A549 (cell line): ENCODE results near the gene HOXD9. TPM values are rescaled to one million over a fixed set of nuclear protein-coding genes. Genes with fewer than 3 reads are reported as not detected.

Experiments used
- ATAC-seq, 2 experiments: fragments of 200-7000 bp in 1 of 2; fragments of >200 bp in 1 of 2; cut with Nextera tagmentation in 1 of 2; cut with Tn5 transposase in 1 of 2; 3 replicates each; pipeline versions ENCODE4 v1.8.0 to v1.9.1; 2018 to 2020; ENCODE audit warnings: mild to moderate bottlenecking in 1 of 2, moderate library complexity in 1 of 2
- CTCF ChIA-PET: fragments of 300-600 bp; sonication (Branson Sonifier 250); formaldehyde crosslinking; extraction: SDS; loops from one replicate; lab custom pipeline; 2021; ENCODE audit warnings: antibody characterized with exemption, inconsistent platforms; lab: Yijun Ruan, JAX
- POLR2A ChIA-PET: fragments of 350-600 bp; formaldehyde crosslinking; extraction: SDS; loops from one replicate; lab custom pipeline; 2021; ENCODE audit warnings: antibody characterized with exemption, inconsistent platforms; lab: Yijun Ruan, JAX
- DNase-seq, 2 experiments: peaks; one replicate each; pipeline versions ENCODE4 v3.0.0 to v3.0.0-alpha.2; 2011 to 2016; ENCODE audit warnings: low read depth in 1 of 2, low spot score in 1 of 2
- FAIRE-seq: peaks from 2 replicates; lab custom pipeline; 2011; peaks lifted over from hg19 to GRCh38; lab: Jason Lieb, UNC
- H3K27ac ChIP-seq, 2 experiments: fragments of >200 bp; sonication (Bioruptor Twin); formaldehyde crosslinking; 3 replicates each; pipeline ENCODE4 v1.5.1; 2016 to 2017
- H3K4me1 ChIP-seq: fragments of >200 bp; sonication (Bioruptor Twin); formaldehyde crosslinking; 3 replicates; pipeline ENCODE4 v1.6.1; 2016
- H3K4me2 ChIP-seq: fragments of >200 bp; sonication (Bioruptor Twin); formaldehyde crosslinking; 3 replicates; pipeline ENCODE4 v1.6.1; 2016
- H3K4me3 ChIP-seq: fragments of >200 bp; sonication (Bioruptor Twin); formaldehyde crosslinking; 3 replicates; pipeline ENCODE4 v1.5.1; 2016
- H3K9me3 ChIP-seq: fragments of >200 bp; sonication (Bioruptor Twin); formaldehyde crosslinking; 3 replicates; pipeline ENCODE4 v1.6.1; 2016
- CBX2 ChIP-seq: fragments of 200-600 bp; sonication (generic); IDR thresholded peaks from 2 replicates; pipeline ENCODE4 v1.6.1; 2016; ENCODE audit warnings: low read depth, mild to moderate bottlenecking, borderline replicate concordance
- CBX8 ChIP-seq: fragments of 200-600 bp; sonication (generic); IDR thresholded peaks from 2 replicates; pipeline ENCODE4 v1.6.1; 2016
- HOXB13 ChIP-seq: fragments of 250-450 bp; sonication (Bioruptor Pico); IDR thresholded peaks from 2 replicates; pipeline ENCODE4 v1.5.0; 2020; ENCODE audit warnings: low read depth, mild to moderate bottlenecking, moderate library complexity
- HOXB5 ChIP-seq: fragments of 250-450 bp; sonication (Bioruptor Pico); IDR thresholded peaks from 2 replicates; pipeline ENCODE4 v1.5.0; 2020; ENCODE audit warnings: mild to moderate bottlenecking, moderate library complexity
- KDM5A ChIP-seq: fragments of 200-600 bp; sonication (generic); IDR thresholded peaks from 2 replicates; pipeline ENCODE4 v1.6.1; 2016; ENCODE audit warnings: antibody characterized with exemption, mild to moderate bottlenecking
- MAFK ChIP-seq: fragments of 450-650 bp; IDR thresholded peaks from 2 replicates; pipeline ENCODE4 v1.6.1; 2014; ENCODE audit not compliant: partially characterized antibody
- NR3C1 ChIP-seq: fragments of >200 bp; sonication (Bioruptor Twin); formaldehyde crosslinking; IDR thresholded peaks from 3 replicates; pipeline ENCODE4 v1.6.1; 2017
- RARB ChIP-seq: fragments of 250-450 bp; sonication (Bioruptor Pico); IDR thresholded peaks from 2 replicates; pipeline ENCODE4 v1.8.0; 2021; ENCODE audit warnings: mild to moderate bottlenecking, moderate library complexity
- RFX5 ChIP-seq: fragments of 450-650 bp; IDR thresholded peaks from 2 replicates; pipeline ENCODE4 v1.7.1; 2014; ENCODE audit warnings: antibody characterized with exemption, mild to moderate bottlenecking, moderate library complexity
- ZSCAN20 ChIP-seq: fragments of 250-450 bp; sonication (Bioruptor Pico); IDR thresholded peaks from 2 replicates; pipeline ENCODE4 v1.8.0; 2022; ENCODE audit warnings: mild to moderate bottlenecking, moderate library complexity
- WGBS: methylation state at CpG from one replicate; pipeline ENCODE4 v1.1.6; 2017; ENCODE audit errors: missing lambda C conversion rate; 5-methylcytosine and 5-hydroxymethylcytosine counted together
- polyA plus RNA-seq, 4 experiments: library from polyadenylated mRNA; depleted of rRNA in 3 of 4; stranded (reverse); fragments of >200 nt; fragmentation: RNase III in 1 of 4; extraction: RNeasy Plus Mini Kit Qiagen cat#74134 plus additional on column Dnase treatment in 1 of 4; gene quantifications; 2 replicates in 3 of 4; 3 replicates in 1 of 4; pipeline ENCODE4 v1.2.3, GENCODE V29; 2011 to 2017
- TF ChIP-seq, protein P1 (sequence below): fragments of 250-450 bp; sonication (Bioruptor Pico); IDR thresholded peaks from 2 replicates; pipeline ENCODE4 v1.5.0; 2021; ENCODE audit warnings: mild to moderate bottlenecking, moderate library complexity, borderline replicate concordance
- TF ChIP-seq, protein P2 (sequence below): fragments of 200-600 bp; sonication (generic); IDR thresholded peaks from 2 replicates; pipeline ENCODE4 v1.6.1; 2016; ENCODE audit warnings: antibody characterized with exemption, mild to moderate bottlenecking, moderate library complexity
- TF ChIP-seq, protein P3 (sequence below): fragments of >200 bp; sonication (Bioruptor Twin); formaldehyde crosslinking; IDR thresholded peaks from 3 replicates; pipeline ENCODE4 v1.5.1; 2016

Gene HOXD9
- polyA plus RNA-seq, 2 of the 4 experiments (the other 2 are of a cell fraction), result 0.45 to 1.0 TPM

DNA sequence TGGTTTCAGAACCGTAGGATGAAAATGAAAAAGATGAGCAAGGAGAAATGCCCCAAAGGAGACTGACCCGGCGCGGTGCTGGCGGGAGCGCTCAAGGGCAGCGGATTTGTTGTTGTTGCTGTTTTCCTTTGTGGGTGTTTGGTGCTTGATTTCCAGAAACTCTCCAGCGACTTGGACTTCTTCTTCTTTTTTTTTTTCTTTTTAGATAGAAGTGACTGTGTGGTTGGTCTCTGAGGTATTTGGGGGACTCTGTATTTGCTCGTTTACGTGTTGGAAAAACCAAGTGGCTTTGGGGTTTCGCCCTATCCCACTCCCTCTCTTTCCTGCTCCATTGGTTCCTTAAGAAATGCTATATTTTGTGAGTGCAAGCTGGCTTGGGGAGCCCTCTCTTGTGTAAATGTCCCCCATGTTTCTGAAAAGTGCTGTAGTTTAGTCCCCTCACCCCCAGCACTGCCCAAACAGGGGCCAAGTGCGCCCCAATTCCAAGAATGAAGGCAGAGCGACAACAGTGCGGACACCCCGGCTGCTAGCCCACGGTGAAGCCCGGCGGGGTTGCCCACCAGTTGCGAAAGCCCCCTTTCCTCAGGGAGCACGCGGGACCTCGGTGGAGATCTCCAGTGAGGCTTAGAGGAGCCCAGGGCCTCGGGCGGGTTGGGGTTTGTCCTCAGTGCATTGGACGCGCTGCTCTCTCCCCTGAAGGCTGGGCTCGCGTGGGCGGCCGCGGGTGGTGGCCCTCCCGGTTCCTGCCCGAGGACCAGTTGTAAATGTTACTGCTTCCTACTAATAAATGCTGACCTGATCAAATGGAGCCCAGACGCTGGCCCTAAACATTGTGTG is 1.8 kb downstream of the HOXD9 start:
- ChIA-PET POLR2A (no interaction called here), CTCF (interaction anchor here (0.6 to 5.4 kb wide), 6 partner anchors 13 to 528 kb away, joined by 3 to 79 read pairs (median 20); no protein-coding TSS in a partner anchor)
- no peaks in the 10 kb centered on the region for H3K4me1 ChIP-seq
- H3K4me3 ChIP-seq, result no peak overlapping the region
- 79% methylated on average over 30 of the region's 34 CpGs for WGBS
- no peak overlapping the region for H3K27ac ChIP-seq
- DNase-seq (no peak), ATAC-seq (no peak), FAIRE-seq (no peak)
- no peak for TF ChIP-seq CBX8
- peak; percentile 4 for TF ChIP-seq MAFK
- TF ChIP-seq, protein P1, sequence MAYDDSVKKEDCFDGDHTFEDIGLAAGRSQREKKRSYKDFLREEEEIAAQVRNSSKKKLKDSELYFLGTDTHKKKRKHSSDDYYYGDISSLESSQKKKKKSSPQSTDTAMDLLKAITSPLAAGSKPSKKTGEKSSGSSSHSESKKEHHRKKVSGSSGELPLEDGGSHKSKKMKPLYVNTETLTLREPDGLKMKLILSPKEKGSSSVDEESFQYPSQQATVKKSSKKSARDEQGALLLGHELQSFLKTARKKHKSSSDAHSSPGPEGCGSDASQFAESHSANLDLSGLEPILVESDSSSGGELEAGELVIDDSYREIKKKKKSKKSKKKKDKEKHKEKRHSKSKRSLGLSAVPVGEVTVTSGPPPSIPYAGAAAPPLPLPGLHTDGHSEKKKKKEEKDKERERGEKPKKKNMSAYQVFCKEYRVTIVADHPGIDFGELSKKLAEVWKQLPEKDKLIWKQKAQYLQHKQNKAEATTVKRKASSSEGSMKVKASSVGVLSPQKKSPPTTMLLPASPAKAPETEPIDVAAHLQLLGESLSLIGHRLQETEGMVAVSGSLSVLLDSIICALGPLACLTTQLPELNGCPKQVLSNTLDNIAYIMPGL (CRISPR knock-in tag), result no peak
- TF ChIP-seq, protein P2, sequence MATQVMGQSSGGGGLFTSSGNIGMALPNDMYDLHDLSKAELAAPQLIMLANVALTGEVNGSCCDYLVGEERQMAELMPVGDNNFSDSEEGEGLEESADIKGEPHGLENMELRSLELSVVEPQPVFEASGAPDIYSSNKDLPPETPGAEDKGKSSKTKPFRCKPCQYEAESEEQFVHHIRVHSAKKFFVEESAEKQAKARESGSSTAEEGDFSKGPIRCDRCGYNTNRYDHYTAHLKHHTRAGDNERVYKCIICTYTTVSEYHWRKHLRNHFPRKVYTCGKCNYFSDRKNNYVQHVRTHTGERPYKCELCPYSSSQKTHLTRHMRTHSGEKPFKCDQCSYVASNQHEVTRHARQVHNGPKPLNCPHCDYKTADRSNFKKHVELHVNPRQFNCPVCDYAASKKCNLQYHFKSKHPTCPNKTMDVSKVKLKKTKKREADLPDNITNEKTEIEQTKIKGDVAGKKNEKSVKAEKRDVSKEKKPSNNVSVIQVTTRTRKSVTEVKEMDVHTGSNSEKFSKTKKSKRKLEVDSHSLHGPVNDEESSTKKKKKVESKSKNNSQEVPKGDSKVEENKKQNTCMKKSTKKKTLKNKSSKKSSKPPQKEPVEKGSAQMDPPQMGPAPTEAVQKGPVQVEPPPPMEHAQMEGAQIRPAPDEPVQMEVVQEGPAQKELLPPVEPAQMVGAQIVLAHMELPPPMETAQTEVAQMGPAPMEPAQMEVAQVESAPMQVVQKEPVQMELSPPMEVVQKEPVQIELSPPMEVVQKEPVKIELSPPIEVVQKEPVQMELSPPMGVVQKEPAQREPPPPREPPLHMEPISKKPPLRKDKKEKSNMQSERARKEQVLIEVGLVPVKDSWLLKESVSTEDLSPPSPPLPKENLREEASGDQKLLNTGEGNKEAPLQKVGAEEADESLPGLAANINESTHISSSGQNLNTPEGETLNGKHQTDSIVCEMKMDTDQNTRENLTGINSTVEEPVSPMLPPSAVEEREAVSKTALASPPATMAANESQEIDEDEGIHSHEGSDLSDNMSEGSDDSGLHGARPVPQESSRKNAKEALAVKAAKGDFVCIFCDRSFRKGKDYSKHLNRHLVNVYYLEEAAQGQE, result no peak
- TF ChIP-seq HOXB5, result no peak
- TF ChIP-seq KDM5A, result no peak
- TF ChIP-seq RFX5, result no peak
- H3K9me3 ChIP-seq, result no peaks in the 10 kb centered on the region
- H3K4me2 ChIP-seq, result no peak overlapping the region

DNA sequence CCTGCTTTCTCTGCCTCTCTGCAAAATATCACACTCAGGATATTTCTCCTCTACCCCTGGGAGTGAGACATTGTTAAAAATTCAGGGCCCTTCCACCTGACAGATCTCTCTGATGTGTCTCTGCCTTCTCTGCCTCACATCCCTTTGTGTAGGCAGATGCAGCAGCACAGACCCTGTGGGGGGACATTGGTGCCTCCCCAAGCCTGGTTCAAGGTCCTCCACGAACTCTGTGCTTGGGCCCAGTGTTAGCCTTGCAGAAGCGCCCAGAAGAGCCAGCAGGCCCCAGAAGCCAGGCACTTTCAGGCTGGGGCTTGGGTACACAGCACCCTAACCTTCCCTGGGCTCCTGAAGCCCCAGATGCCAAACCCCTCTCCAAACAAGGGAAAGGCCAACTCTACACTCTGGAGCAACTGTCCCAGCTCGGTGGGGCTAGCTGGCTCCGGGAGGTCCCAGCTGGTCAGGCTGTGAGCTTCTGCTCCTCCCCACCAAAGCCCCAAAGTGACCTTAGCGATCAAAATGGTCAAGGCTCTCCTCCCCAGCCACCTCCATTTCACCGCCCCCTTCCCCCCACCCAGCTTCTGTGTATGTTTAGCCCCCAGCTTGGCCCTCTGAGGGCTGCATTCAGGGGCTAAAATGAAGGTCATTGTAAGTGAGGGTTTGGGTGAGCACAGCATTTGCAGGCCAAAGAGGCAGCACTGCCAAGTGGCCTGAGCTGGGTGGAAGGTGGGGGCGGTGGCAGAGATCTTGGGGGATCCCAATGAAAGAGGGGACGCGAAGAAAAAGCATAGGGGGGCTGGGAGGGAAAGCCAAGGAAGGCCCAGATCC is 2.6 kb downstream of the HOXD9 start:
- Histone ChIP-seq H3K9me3 (no peaks in the 10 kb centered on the region), H3K4me1 (no peaks in the 10 kb centered on the region), H3K4me2 (no peak overlapping the region), H3K27ac (no peak overlapping the region), H3K4me3 (no peak overlapping the region)
- ChIA-PET CTCF (interaction anchor here (0.6 to 5.4 kb wide), 11 partner anchors 8 to 1031 kb away, joined by 3 to 79 read pairs (median 22); partner anchors contain the start of gene HOXD10), POLR2A (no interaction called here)
- TF ChIP-seq HOXB13, result no peak
- TF ChIP-seq ZSCAN20 (CRISPR knock-in tag), result no peak
- no peak for TF ChIP-seq CBX2
- TF ChIP-seq NR3C1, result no peak
- no peak for TF ChIP-seq RARB (CRISPR knock-in tag)
- TF ChIP-seq, protein P3, sequence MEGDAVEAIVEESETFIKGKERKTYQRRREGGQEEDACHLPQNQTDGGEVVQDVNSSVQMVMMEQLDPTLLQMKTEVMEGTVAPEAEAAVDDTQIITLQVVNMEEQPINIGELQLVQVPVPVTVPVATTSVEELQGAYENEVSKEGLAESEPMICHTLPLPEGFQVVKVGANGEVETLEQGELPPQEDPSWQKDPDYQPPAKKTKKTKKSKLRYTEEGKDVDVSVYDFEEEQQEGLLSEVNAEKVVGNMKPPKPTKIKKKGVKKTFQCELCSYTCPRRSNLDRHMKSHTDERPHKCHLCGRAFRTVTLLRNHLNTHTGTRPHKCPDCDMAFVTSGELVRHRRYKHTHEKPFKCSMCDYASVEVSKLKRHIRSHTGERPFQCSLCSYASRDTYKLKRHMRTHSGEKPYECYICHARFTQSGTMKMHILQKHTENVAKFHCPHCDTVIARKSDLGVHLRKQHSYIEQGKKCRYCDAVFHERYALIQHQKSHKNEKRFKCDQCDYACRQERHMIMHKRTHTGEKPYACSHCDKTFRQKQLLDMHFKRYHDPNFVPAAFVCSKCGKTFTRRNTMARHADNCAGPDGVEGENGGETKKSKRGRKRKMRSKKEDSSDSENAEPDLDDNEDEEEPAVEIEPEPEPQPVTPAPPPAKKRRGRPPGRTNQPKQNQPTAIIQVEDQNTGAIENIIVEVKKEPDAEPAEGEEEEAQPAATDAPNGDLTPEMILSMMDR, result no peak
- 69% methylated on average over 7 of the region's 9 CpGs for WGBS
- DNase-seq (no peak), ATAC-seq (no peak), FAIRE-seq (no peak)
